HCT116 (cell line): ENCODE measurements around the gene ADM2. TPM values are rescaled to one million over a fixed set of nuclear protein-coding genes. Genes with fewer than 3 reads are reported as not detected.

Experiments
- ATAC-seq: fragments of 200-7000 bp; cut with Tn5 transposase; 2 replicates; pipeline ENCODE4 v1.9.1; 2020; ENCODE audit warnings: mild to moderate bottlenecking, moderate library complexity
- BruUV-seq: library from RNA; stranded (reverse); fragments of 400-500 nt; replicated peaks from 2 replicates; lab custom pipeline; 2021; lab: Mats Ljungman, UMichigan
- CTCF ChIA-PET: fragments of 300-600 bp; sonication (Branson Sonifier 250); formaldehyde crosslinking; loops from one replicate; lab custom pipeline; 2021; ENCODE audit warnings: antibody characterized with exemption; lab: Charles Lee
- POLR2A ChIA-PET: fragments of 300-600, 350-600 bp; sonication (Branson Sonifier 250); formaldehyde crosslinking; loops from one replicate; lab custom pipeline; 2021; ENCODE audit warnings: antibody characterized with exemption; lab: Charles Lee
- RAD21 ChIA-PET, 2 experiments: fragments of 300-600 bp; sonication (Branson Sonifier 250); formaldehyde crosslinking; loops; one replicate each; lab custom pipeline; 2023; ENCODE audit warnings: low total read pairs in 2 of 2; ENCODE audit not compliant: uncharacterized antibody in 2 of 2, unreplicated experiment in 2 of 2, low non-redundant PET in 1 of 2; lab: Charles Lee
- DNase-seq: peaks from one replicate; pipeline ENCODE4 v3.0.0-alpha.2; 2010; ENCODE audit warnings: low read depth, low spot score
- H2AFZ ChIP-seq: fragments of 200-600 bp; shearing (Covaris generic), sonication (generic); 2 replicates; pipeline ENCODE4 v1.6.1; 2017; ENCODE audit warnings: low read depth, mixed run types, mixed read lengths, antibody characterized with exemption, low read length; ENCODE audit not compliant: poor library complexity, severe bottlenecking
- H3K27ac ChIP-seq: 2 replicates; pipeline ENCODE4 v1.5.1; 2012; ENCODE audit warnings: low read depth, low read length
- H3K27me3 ChIP-seq: fragments of 200-600 bp; sonication (generic); 2 replicates; pipeline ENCODE4 v1.6.1; 2016; ENCODE audit warnings: mixed run types, low read length, mixed read lengths; ENCODE audit not compliant: insufficient read depth
- H3K36me3 ChIP-seq, 2 experiments: fragments of 200-500 bp in 1 of 2; fragments of 200-600 bp in 1 of 2; sonication (Bioruptor generic) in 1 of 2; sonication (generic) in 1 of 2; 2 replicates each; pipeline versions ENCODE4 v1.5.1 to v1.6.1; 2014 to 2016; ENCODE audit warnings: low read length in 2 of 2, inconsistent platforms in 1 of 2, mixed read lengths in 1 of 2, mixed run types in 1 of 2; ENCODE audit not compliant: insufficient read depth in 2 of 2, control insufficient read depth in 1 of 2
- H3K4me1 ChIP-seq, 2 experiments: fragments of 200-600 bp in 1 of 2; sonication (generic) in 1 of 2; 2 replicates each; pipeline versions ENCODE4 v1.5.1 to v1.6.1; 2012 to 2017; ENCODE audit warnings: low read length in 2 of 2, inconsistent platforms in 1 of 2, mild to moderate bottlenecking in 1 of 2, mixed read lengths in 1 of 2, mixed run types in 1 of 2, moderate library complexity in 1 of 2; ENCODE audit not compliant: insufficient read depth in 2 of 2, control insufficient read depth in 1 of 2
- H3K4me2 ChIP-seq: fragments of 200-600 bp; sonication (generic); 2 replicates; pipeline ENCODE4 v1.6.1; 2017; ENCODE audit warnings: mixed run types, low read length, mixed read lengths
- H3K4me3 ChIP-seq, 2 experiments: fragments of 200-600 bp in 1 of 2; sonication (generic) in 1 of 2; replicated peaks in 1 of 2; 2 replicates each; pipeline ENCODE4 v1.5.1; 2011 to 2016; ENCODE audit warnings: low read length in 2 of 2, control low read depth in 1 of 2, low read depth in 1 of 2, mild to moderate bottlenecking in 1 of 2, mixed read lengths in 1 of 2, mixed run types in 1 of 2
- H3K79me2 ChIP-seq: fragments of 200-600 bp; sonication (generic); 2 replicates; pipeline ENCODE4 v1.6.1; 2017; ENCODE audit warnings: mild to moderate bottlenecking, mixed run types, low read length, moderate library complexity, mixed read lengths; ENCODE audit not compliant: insufficient read depth
- H3K9ac ChIP-seq: fragments of 200-600 bp; sonication (generic); 2 replicates; pipeline ENCODE4 v1.6.1; 2016; ENCODE audit warnings: low read length, mixed read lengths
- H3K9me2 ChIP-seq: fragments of 200-600 bp; sonication (generic), shearing (Covaris generic); 2 replicates; pipeline ENCODE4 v1.6.1; 2017; ENCODE audit warnings: mixed run types, mild to moderate bottlenecking, moderate library complexity; ENCODE audit not compliant: insufficient read depth
- H3K9me3 ChIP-seq, 2 experiments: fragments of 200-500 bp in 1 of 2; fragments of 200-600 bp in 1 of 2; sonication (Bioruptor generic) in 1 of 2; sonication (generic) in 1 of 2; 2 replicates each; pipeline ENCODE4 v1.6.1; 2014 to 2017; ENCODE audit warnings: low read length in 2 of 2, mixed read lengths in 2 of 2, inconsistent platforms in 1 of 2, low read depth in 1 of 2, mild to moderate bottlenecking in 1 of 2, mixed run types in 1 of 2, moderate library complexity in 1 of 2; ENCODE audit not compliant: control insufficient read depth in 1 of 2, insufficient read depth in 1 of 2
- H4K20me1 ChIP-seq: fragments of 200-600 bp; sonication (generic), shearing (Covaris generic); 2 replicates; pipeline ENCODE4 v1.6.1; 2017; ENCODE audit warnings: mixed run types, mild to moderate bottlenecking, moderate library complexity; ENCODE audit not compliant: insufficient read depth
- ATF3 ChIP-seq: IDR thresholded peaks from 2 replicates; pipeline ENCODE4 v1.6.1; 2012
- EGR1 ChIP-seq: IDR thresholded peaks from 2 replicates; pipeline ENCODE4 v1.6.1; 2012; ENCODE audit warnings: low read depth
- FOSL1 ChIP-seq: IDR thresholded peaks from 2 replicates; pipeline ENCODE4 v1.6.1; 2012; ENCODE audit warnings: low read depth
- MAX ChIP-seq: IDR thresholded peaks from 2 replicates; pipeline ENCODE4 v1.6.1; 2012
- RAD21 ChIP-seq: IDR thresholded peaks from 2 replicates; pipeline ENCODE4 v1.6.1; 2012; ENCODE audit warnings: low read depth, mild to moderate bottlenecking
- intact Hi-C: fragments of 100-400 bp; cut with micrococcal nuclease; formaldehyde crosslinking; loops from 2 replicates; pipeline ENCODE4 v1.10.0; 2022
- total RNA-seq: library from RNA; stranded (reverse); gene quantifications from one replicate; pipeline ENCODE4 v1.2.1, GENCODE V29; 2021; ENCODE audit not compliant: unreplicated experiment

ADM2 gene
- total RNA-seq, 1 experiment from 2014 or later = 12.8 TPM

GRCh38 chr22:50477923-50478322, 3.4 kb upstream of the ADM2 start:
- no peak for ATAC-seq
- CTCF ChIA-PET = no interaction called here
- H3K9ac ChIP-seq = no peak overlapping the region
- peaks cover 17% of the 10 kb centered on the region for H3K79me2 ChIP-seq
- TF ChIP-seq MAX = no peak
- no peak for TF ChIP-seq FOSL1
- no peak overlapping the region for H3K4me2 ChIP-seq
- POLR2A ChIA-PET = no interaction called here
- no peaks in the 10 kb centered on the region for H3K36me3 ChIP-seq
- no peaks in the 10 kb centered on the region for H3K9me3 ChIP-seq
- H3K27me3 ChIP-seq = no peaks in the 10 kb centered on the region
- H4K20me1 ChIP-seq = no peaks in the 10 kb centered on the region
- no peak for DNase-seq
- H3K27ac ChIP-seq = no peak overlapping the region
- H3K9me2 ChIP-seq = no peaks in the 10 kb centered on the region
- peaks cover 13 to 34% of the 10 kb centered on the region in 2 experiments; a peak in 3 of 4 replicates for H3K4me1 ChIP-seq
- BruUV-seq = no TSS peak
- H3K4me3 ChIP-seq = no peak overlapping the region
- no peak overlapping the region for H2AFZ ChIP-seq
- intact Hi-C loops = no loop called here
- RAD21 ChIA-PET = no interaction called here

GRCh38 chr22:50479721-50480120, 1.6 kb upstream of the ADM2 start:
- TF ChIP-seq RAD21 = no peak
- TF ChIP-seq EGR1 = no peak
- TF ChIP-seq ATF3 = no peak
- H3K9ac ChIP-seq = no peak overlapping the region
- H4K20me1 ChIP-seq = no peaks in the 10 kb centered on the region
- no peak overlapping the region for H3K27ac ChIP-seq
- ChIA-PET RAD21 (no interaction called here), POLR2A (no interaction called here), CTCF (no interaction called here)
- no peak overlapping the region for H3K4me2 ChIP-seq
- no peaks in the 10 kb centered on the region for H3K9me3 ChIP-seq
- no peaks in the 10 kb centered on the region for H3K27me3 ChIP-seq
- H3K4me3 ChIP-seq = no peak overlapping the region
- no TSS peak for BruUV-seq
- no peak for DNase-seq
- H3K4me1 ChIP-seq = peaks cover 12 to 30% of the 10 kb centered on the region in 2 experiments; a peak in 3 of 4 replicates
- intact Hi-C loops = no loop called here
- ATAC-seq = no peak
- no peaks in the 10 kb centered on the region for H3K36me3 ChIP-seq
- no peaks in the 10 kb centered on the region for H3K9me2 ChIP-seq
- no peak overlapping the region for H2AFZ ChIP-seq
- no peaks in the 10 kb centered on the region for H3K79me2 ChIP-seq
